ENCODE data around the gene KRT81. TPM values are rescaled to one million over a fixed set of nuclear protein-coding genes. Genes with fewer than 3 reads are reported as not detected.

KRT81 gene
- total RNA-seq, 1 donor from 2014 or later = not detected

DNA sequence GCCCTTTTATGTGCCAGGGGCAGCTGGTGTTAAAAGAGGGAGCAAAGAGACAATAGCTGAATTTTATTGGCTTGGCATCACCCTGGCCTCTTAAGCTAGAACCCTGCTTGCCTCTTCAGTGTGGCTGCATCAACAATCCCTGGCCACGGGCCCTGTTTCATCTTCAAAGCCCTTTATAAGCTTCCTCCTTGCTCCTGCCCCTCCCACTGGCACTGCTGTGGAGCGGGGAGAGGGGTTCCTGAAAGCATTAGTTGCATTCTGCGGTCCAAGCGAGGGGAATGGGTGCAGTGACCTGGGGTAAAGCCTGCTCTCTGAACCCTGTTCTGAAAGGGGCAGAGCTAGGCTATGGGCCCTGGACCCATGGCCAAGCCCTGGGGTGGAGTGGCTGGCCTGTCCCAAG is 30.1 kb upstream of the KRT81 start:
- Histone ChIP-seq H2AFZ (replicated peaks) (no peak overlapping the region), H3K9ac (no peak overlapping the region), H3F3A (ENCODE audit: low read depth) (no peaks in the 10 kb centered on the region), H3K4me2 (no peak overlapping the region), H4K20me1 (ENCODE audit: low read depth) (no peaks in the 10 kb centered on the region), H3K79me2 (ENCODE audit: low read depth) (no peaks in the 10 kb centered on the region), H3K4me1 (peaks cover 6% of the 10 kb centered on the region), H3K9me3 (ENCODE audit: low read depth) (no peaks in the 10 kb centered on the region), H3K4me3 (no peak overlapping the region), H3K27ac (no peak overlapping the region), H3K36me3 (no peaks in the 10 kb centered on the region), H3K27me3 (no peaks in the 10 kb centered on the region)
- H3K36me3 Mint-ChIP-seq = no peaks in the 10 kb centered on the region
- H3K9me3 Mint-ChIP-seq = no peaks in the 10 kb centered on the region
- no peak for TF ChIP-seq EZH2 (IDR thresholded peaks at IDR 0.05)
- no peak overlapping the region for H3K4me3 Mint-ChIP-seq
- peaks cover 8% of the 10 kb centered on the region for H3K27me3 Mint-ChIP-seq (ENCODE audit: insufficient read depth, low read depth)
- DNase-seq (ENCODE audit: low spot score) = no peak
- H3K4me1 Mint-ChIP-seq = no peaks in the 10 kb centered on the region
- H3K27ac Mint-ChIP-seq = no peak overlapping the region

DNA sequence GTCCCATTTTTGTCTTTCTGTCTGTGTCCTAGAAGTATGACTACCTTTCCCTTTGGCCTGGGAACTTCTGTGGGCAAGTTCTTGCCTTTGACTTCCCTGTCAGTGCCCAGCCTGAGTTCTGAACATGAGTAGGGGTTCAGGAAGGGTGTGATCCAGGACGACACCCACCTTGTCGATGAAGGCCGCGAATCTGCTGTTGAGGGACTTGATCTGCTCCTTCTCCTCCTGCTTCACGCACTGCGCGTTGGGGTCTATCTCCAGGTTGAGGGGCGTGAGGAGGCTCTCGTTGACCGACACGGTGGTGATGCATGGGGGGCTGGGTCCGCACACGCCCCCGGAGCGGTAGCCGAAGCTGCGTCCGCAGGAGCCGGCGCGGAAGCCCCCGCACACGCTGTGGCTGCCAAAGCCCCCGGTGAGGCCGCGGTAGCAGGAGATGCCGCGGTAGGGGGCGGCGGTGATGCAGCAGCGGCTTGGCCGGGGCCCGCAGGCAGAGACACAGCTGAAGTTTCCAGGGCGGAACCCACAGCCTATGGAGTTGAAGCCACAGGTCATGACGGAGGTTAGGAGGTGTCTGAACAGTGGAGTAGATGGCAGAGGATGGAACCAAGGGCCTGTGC is 29.6 kb upstream of the KRT81 start, which contains the start of gene KRT83:
Gene KRT83 (minus strand): TSS at position 615 of the 617 bp plus-strand sequence. CDS start 63 bp downstream, at position 552.
- H3K4me3 ChIP-seq = no peak within 1 kb of the TSS
- no peaks in the 10 kb centered on the region for H3K27me3 ChIP-seq
- no peaks in the 10 kb centered on the region for H4K20me1 ChIP-seq (ENCODE audit: low read depth)
- H3K9me3 ChIP-seq (ENCODE audit: low read depth) = no peaks in the 10 kb centered on the region
- TF ChIP-seq EZH2 (IDR thresholded peaks at IDR 0.05) (no peak), EZH2phosphoT487 (IDR thresholded peaks at IDR 0.05) (no peak)
- TF ChIP-seq, protein P1, sequence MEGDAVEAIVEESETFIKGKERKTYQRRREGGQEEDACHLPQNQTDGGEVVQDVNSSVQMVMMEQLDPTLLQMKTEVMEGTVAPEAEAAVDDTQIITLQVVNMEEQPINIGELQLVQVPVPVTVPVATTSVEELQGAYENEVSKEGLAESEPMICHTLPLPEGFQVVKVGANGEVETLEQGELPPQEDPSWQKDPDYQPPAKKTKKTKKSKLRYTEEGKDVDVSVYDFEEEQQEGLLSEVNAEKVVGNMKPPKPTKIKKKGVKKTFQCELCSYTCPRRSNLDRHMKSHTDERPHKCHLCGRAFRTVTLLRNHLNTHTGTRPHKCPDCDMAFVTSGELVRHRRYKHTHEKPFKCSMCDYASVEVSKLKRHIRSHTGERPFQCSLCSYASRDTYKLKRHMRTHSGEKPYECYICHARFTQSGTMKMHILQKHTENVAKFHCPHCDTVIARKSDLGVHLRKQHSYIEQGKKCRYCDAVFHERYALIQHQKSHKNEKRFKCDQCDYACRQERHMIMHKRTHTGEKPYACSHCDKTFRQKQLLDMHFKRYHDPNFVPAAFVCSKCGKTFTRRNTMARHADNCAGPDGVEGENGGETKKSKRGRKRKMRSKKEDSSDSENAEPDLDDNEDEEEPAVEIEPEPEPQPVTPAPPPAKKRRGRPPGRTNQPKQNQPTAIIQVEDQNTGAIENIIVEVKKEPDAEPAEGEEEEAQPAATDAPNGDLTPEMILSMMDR (IDR thresholded peaks at IDR 0.05) = no peak
- H3K9me3 Mint-ChIP-seq = no peaks in the 10 kb centered on the region
- no peak within 1 kb of the TSS for H3K4me3 Mint-ChIP-seq
- H3K27ac Mint-ChIP-seq = no peak within 1 kb of the TSS
- DNase-seq (ENCODE audit: low spot score) = no peak
- no peak within 1 kb of the TSS for H3K4me2 ChIP-seq
- H2AFZ ChIP-seq (replicated peaks) = no peak within 1 kb of the TSS
- H3K36me3 Mint-ChIP-seq = no peaks in the 10 kb centered on the region
- peaks cover 6% of the 10 kb centered on the region for H3K4me1 ChIP-seq
- no peaks in the 10 kb centered on the region for H3F3A ChIP-seq (ENCODE audit: low read depth)
- H3K27ac ChIP-seq = no peak within 1 kb of the TSS
- no peaks in the 10 kb centered on the region for H3K36me3 ChIP-seq
- H3K27me3 Mint-ChIP-seq (ENCODE audit: insufficient read depth, low read depth) = peaks cover 8% of the 10 kb centered on the region
- H3K4me1 Mint-ChIP-seq = no peaks in the 10 kb centered on the region
- H3K79me2 ChIP-seq (ENCODE audit: low read depth) = no peaks in the 10 kb centered on the region
- no peak within 1 kb of the TSS for H3K9ac ChIP-seq

GRCh38 chr12:52319097-52319496 is 27.8 kb upstream of the KRT81 start:
- peaks cover 6% of the 10 kb centered on the region for H3K27me3 Mint-ChIP-seq (ENCODE audit: insufficient read depth, low read depth)

More at GRCh38 chr12:52319097-52319496, 27.8 kb upstream of the KRT81 start:
- H4K20me1 ChIP-seq (ENCODE audit: low read depth) = no peaks in the 10 kb centered on the region
- DNase-seq (ENCODE audit: low spot score) = no peak
- no peaks in the 10 kb centered on the region for H3K36me3 ChIP-seq
- no peaks in the 10 kb centered on the region for H3K79me2 ChIP-seq (ENCODE audit: low read depth)
- Mint-ChIP-seq H3K4me3 (no peak overlapping the region), H3K9me3 (no peaks in the 10 kb centered on the region), H3K27ac (no peak overlapping the region), H3K36me3 (no peaks in the 10 kb centered on the region), H3K4me1 (no peaks in the 10 kb centered on the region)
- no peak overlapping the region for H3K4me3 ChIP-seq
- no peaks in the 10 kb centered on the region for H3K9me3 ChIP-seq (ENCODE audit: low read depth)
- no peaks in the 10 kb centered on the region for H3K27me3 ChIP-seq
- no peak overlapping the region for H3K27ac ChIP-seq
- H3F3A ChIP-seq (ENCODE audit: low read depth) = no peaks in the 10 kb centered on the region
- H2AFZ ChIP-seq (replicated peaks) = no peak overlapping the region
- no peak overlapping the region for H3K9ac ChIP-seq
- H3K4me1 ChIP-seq = peaks cover 6% of the 10 kb centered on the region
- H3K4me2 ChIP-seq = no peak overlapping the region
- TF ChIP-seq EZH2phosphoT487 (IDR thresholded peaks at IDR 0.05) = no peak
- TF ChIP-seq, protein P1 (IDR thresholded peaks at IDR 0.05) = no peak
- TF ChIP-seq EZH2 (IDR thresholded peaks at IDR 0.05) = no peak

All from neural progenitor cell (in vitro differentiated cells).